DMS153 (cell line): ENCODE data around the gene GKN2.
"Not testable (repeated sequence)": the region's sequence is repeated elsewhere in the genome, so short reads cannot be mapped to it uniquely, and the experiment has no call there.

Experiments
- DNase-seq: peaks from one replicate; lab custom pipeline; 2025; lab: John Stamatoyannopoulos, UW

The GKN2 gene

DNA sequence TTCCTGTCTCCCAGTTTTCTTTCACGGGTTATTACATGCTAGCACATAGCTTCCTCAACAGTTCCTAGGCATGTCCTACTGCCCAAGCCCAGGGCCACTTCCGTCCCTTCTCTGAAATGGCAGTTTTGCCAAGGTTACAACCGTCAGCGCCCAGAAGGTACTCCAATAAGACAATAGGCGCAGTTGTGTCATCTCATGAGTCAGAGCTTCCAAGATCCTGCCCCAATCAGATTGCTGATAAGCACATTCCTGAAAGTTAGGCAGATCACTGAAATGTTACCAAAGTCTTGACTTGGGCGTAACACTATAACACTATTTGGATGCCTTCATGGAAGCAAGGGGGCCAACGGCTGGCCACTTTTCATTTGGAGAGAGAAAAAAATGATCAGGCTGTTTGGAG lies 34.2 kb downstream of the GKN2 start:
- no peak for DNase-seq

DNA sequence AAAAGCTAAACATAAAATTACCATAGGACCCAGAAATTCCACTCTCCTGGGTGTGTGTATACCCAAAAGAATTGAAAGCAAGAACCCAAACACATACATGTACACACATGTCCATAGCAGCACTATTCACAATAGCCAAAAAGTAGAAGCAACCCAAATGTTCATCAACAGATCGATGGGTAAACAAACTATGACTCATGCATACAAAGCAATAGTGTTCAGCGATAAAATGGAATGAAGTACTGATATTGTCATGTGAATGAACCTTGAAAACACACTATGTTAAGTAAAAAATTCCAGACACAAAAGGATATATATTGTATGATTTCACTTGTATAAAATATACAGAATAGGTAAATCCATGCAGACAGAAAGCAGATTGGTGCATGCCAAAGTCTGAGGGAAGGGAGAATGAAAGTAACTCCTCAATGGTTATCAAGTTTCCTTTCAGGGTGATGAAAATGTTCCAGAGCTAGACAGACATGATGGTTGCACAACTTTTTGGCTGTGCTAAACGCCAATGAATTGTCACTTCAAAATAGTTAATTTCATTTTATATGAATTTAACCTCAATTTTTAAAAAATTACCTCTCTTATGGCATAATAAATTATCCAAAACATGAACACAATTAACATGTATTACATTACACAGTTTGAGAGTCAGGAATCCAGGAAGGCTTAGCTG lies 35.5 kb downstream of the GKN2 start:
- DNase-seq: no peak

DNA sequence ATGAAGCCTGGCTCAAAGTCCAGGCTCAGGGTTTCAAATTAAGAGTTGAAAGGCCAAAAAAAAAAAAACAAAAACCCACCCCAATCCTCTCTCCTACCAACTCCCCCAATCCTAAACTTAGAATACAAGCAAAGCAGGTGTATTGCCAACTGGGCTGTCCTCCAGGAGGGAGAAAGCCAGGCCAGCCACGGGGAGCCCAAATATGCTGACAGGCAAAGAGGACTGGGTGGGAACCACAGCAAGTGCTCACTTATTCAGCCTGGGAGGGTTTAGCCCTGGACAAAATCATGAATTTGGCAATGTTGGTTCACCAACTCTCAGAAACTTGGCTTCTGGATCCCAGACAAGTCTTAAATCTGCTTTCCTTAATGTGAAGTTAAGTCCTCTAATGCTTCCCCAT lies 36.5 kb downstream of the GKN2 start:
- DNase-seq: no peak

DNA sequence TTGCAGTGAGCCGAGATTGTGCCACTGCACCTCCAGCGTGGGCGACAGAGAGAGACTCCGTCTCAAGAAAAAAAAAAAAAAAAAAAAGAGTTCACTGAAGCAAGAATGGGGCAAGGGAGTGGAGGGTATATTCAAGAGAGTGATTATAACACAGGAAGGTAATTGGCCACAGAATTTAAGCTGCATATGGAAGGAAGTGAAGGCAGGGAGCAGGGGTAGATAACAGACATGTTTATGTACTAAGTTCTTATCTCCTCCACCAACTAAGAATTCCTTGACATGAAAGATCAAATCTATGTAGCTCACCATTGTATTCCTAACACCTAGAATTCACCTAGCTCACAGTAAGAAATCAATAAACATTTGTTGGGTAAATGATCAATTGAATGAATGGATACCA lies 37.3 kb downstream of the GKN2 start:
- no peak for DNase-seq

DNA sequence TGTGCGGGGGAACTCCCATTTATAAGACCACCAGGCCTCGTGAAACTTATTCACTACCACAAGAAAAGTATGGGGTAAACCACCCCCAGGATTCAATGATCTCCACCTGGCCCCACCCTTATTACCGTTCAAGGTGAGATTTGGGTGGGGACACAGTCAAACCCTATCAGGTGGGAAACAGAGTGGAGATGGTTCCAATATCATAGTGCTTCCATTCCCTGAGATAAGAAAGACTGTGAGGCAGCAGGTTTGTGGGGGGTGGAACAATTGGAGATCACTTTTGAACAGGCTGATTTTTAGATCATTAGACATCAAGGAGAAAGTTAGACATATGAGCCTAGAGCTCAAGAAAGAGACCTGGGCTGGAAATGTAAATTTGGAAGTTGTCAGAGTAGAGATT lies 39.3 kb downstream of the GKN2 start:
- DNase-seq: no peak

DNA sequence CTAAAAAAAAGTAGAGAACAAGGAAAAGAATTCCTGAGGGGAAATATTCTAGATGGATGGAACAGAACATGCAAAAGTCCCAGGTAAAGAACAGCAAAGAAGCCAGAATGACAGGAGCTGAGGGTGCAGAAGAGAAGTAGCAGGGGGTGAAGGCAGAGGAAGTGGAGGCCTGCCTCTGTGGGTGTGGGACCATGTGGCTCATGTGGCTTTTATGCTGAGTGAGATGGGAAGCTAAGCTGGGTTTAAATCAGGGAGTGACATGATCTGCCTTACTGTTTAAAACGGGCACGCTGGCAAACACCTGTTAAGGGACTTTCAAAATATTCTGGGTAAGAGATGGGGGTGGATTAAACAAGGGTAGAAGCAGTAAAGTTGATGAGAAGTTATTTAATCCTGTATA lies 40.0 kb downstream of the GKN2 start:
- no peak for DNase-seq

DNA sequence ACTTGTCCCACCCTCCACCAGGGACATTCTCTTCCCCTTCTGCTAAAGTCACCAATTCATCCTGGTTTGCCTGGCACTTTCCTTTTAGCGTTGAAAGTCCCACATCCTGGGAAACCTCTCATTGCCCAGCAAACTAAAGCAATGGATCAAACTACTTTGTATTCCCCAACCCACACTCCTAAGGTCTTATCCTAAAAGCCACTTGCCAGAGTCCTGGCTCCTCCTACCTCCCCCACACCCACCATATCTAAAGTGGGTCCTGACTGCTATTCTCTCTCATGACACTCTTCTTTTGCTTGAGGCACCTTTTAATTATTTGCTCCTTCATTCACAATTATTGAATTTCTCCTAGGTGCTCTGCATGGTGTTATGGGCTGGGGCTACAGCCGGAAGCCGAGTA lies 40.6 kb downstream of the GKN2 start:
- DNase-seq: no peak

DNA sequence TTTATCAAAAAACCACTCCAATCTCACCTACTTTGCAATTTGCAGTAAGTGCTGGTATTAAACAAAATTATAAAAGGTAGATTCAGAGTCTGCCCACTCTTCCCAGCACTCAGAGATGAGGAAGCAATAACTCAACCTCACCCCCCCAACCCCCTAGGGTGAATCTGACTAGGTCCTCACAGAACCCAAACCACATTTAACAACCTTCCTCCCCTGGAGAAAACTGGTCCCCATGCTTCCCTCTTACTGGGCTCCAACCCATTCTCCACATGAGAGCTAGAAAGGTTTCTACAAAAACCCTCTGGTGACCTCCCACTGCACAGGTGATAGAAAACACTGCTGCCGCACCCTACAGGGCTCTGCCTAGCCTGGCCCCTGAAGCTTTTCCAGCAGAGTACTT lies 41.0 kb downstream of the GKN2 start:
- no peak for DNase-seq

DNA sequence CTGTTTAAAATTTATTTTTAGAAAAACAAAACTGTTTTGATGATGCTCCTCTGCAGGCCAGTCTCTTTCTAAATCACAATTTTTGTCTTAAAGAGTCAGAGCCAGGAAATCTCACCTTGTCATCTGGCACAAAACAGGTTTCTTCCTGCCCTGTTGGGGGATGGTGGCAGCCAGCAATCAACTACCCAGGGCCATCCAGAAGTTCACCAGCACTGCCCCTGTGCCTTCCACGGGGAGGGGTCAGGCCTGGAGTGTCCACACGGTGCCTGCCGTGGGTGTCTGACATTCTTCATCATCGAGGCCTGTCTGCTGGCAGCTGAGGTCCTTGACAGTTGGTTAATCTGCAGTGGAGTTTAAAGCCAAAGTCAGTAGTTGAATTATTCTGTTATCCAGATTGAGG lies 41.4 kb downstream of the GKN2 start:
- no peak for DNase-seq

DNA sequence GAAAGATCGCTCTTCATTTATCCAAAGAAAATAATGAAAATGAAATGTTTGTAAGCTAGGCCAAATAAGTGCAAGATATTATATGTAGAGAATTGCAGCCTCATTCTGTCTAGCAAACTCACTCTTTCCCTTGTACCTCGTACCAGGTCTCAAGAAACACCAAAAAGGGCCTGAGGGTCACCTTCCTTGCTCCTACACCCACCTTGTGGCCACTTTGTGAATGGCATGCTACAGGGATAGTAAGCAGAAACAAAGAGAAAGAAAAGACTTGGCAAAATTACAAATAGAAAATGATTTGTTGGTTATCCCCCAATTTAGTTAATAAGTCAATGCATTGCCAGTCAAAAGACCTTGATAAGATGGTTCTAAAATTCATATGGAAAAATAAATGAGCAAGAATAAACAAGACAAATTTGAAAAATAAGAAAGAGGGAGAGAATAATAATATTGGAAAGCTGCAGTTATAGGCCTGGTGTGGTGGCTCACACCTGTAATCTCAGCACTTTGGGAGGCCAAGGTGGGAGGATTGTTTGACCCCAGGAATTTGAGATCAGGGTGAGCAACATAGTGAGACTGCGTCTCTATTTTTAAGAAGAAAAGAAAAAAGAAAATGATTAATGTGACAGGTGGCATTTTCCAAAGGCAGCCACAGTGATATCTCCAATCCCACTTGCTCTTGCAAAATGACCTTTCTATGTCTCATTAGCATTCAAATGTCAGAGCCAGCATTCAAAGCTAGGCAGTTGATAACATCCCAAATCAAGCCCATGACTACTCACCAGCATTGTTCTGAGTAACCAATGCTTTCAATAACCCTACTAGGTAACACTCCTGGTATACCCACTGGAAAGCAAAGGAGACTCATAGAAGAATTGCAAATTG lies 42.7 kb downstream of the GKN2 start:
- peak; percentile 57 for DNase-seq

DNA sequence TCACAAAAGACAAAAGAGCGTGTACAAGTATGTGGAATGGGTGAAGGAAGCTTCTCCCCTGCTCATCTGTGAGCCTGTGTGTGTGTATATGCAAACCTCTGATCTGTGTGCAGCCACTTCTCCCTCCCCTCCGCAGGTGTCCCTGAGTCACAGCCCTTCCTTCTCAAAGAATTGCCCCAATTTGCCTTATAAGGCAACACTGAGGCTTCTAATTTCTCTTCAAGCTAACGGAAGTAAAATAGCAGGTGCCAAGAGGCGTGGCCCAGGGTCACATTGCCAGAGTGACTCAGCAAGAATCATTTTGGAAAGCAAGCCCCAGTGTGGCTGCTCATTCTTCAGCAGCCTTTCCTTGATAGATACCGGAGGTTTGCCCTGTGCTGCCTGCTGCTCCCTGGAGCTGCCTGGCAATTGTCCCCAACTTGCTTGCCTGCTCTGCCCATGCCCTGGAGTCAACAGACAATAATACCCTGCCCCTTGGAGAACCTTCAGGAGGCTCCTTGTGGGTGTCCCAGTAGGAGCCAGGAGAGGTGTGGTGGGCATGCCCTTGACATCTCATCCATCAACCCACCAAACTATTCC lies 44.2 kb downstream of the GKN2 start:
- DNase-seq: peak; percentile 93

DNA sequence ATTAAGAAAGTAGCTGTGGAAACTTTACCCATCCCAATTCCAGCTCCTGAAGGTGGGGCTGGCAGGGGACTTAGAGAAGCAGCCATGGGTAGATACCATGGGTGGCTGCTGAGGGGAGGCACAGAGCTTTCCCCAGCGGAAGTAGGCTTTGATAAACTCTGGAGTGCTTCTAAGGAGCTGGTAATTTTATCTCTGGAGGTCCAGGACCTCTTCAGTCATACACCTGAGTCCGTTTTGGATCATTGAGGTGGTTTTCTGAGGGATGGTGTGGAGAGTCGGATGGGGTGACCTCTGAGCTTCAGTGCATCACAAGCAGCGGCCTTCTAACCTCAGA lies 44.8 kb downstream of the GKN2 start:
- no peak for DNase-seq

DNA sequence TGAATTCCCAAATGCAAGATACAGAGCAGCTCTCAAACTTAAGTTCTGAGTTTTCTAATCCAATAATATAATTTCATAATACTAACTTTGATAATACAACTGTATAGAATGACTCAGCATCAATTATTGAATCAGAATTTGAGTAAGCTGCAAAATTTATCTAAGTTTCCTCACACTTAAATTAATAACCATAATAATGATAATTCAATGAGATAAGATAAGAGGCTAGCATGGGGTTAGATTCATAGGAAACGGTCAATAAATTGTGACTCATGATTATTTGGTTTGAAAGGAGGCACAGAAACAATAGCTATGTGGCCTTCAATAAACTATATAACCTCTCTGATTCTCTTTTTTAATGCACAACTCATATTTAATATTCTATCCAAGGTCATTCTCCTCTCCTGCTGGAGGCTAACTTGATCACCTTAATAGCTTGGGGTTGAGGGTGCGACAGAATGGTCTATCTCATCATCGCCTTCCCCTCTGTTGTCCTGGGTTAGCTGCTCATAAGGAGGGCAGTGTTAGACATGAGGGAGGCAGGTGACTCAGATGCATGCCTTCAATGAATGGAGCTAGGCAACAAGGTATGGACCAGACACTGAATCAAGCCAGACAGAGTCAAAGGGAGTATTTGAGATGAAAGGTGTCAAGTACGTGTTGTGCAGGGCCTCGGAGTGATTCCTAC lies 45.3 kb downstream of the GKN2 start:
- no peak for DNase-seq

DNA sequence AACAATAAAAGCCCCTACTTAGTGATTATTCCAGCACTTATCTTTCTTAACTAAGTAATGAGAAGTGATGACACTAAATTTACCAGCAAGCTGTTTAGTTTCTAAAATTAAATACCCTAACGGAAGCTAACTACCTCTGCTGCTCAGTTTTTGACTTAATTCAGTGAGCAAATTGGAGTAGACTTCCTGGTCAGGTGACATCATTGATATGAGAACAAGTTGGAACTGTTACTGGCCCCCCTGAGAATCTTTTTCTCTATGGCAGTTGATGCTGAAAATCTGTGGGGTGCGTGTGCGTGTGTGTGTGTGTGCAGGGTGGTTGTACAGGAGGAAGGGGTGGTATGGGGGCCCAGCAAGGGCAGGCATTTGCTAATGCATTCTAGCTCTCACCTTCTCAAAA lies 46.0 kb downstream of the GKN2 start:
- DNase-seq: no peak

DNA sequence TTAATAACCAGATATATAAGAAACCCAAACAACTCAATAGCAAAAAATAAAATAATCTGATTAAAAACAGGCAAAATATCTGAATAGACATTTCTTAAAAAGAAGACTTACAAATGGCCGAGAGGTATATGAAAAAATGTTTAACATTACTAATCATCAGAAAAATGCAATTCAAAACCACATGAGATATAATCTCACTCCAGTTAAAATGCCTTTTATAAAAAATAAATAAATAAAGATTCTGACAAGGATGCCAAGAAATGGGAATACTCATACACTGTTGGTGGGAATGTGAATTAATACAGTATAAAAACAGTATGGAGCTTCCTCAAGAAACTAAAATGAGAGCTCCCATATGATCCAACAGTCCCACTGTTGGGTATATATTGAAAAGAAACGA lies 47.6 kb downstream of the GKN2 start:
- DNase-seq: no peak

DNA sequence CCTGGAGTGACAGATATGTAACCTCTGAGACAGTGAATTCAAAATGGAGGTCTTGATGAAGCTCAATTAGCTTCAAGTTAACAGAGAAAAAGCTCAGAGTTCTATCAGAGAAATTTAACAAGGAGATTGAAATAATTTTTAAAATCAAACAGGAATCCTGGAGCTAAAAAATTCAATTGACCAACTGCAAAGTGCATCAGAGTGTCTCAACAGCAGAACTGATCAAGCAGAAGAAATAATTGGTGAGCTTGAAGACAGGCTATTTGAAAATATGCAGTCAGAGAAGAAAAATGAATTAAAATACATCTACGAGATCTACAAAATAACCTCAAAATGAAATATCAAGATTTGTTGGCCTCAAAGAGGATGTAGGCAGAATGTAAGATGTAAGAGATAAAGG lies 51.1 kb downstream of the GKN2 start:
- no peak for DNase-seq

DNA sequence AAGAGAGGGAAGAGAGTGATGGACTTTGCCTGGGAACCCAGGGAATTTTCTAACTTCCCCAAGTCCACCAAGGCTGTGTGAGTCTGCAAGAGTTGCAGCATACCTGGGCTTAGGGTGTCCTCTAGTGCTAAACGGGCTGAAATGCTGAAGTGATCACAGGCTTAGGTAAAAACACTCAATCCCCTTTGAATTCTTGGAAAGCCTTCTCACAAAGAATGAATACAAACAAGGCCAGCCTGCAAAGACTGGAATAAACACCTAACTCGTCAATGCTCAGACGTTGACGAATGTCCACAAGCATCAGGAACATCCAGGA lies 51.5 kb downstream of the GKN2 start:
- DNase-seq: no peak

DNA sequence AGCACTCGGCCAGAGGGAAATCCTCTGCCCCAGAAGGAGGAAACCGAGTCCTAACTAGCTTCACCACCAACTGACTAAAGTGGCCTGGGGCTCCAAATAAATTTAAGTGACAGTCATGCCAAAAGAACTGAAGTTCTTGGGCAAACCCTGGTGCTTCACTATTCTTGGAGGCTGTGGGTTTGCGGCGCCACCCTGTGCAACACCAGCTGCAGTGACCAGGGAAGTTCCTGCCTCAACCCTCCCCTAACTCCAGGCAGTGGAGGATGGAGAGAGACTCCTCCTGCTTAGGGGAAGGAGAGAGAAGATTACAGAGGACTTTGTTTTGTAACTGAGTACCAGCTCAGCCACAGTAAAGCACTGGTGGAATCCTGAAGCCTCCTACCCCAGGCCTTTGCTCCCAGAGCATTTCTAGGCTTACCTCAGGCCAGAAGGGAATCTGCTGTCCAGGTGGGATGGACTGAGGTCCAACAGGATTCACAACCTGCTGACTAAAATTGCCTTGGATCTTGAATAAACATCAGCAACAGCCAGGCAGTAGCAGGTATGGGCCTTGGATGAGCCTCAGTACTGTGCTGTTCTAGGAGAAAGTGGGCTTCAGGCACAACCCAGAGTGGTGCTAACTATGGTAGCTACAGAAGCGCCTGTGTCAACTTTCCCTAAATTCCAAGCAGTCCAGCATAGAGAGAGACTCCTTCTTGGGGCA lies 52.0 kb downstream of the GKN2 start:
- no peak for DNase-seq

DNA sequence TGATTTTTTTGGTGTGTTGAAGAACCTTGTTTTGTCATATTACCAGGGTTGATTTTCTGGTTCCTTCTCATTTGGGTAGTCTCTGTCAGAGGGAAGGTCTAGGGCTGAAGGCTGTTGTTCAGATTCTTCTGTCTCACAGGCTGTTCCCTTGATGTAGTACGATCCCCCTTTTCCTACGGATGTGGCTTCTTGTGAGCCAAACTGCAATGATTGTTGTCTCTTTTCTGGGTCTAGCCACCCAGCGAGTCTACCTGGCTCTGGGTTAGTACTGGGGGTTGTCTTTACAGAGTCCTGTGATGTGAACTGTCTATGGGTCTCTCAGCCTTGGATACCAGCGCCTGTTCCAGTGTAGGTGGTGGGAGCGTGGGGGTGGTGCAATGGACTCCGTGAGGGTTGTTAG lies 56.7 kb downstream of the GKN2 start:
- DNase-seq: not testable (repeated sequence)
